CD1c-positive myeloid dendritic cell (primary cell): ENCODE measurements around the gene KCNJ6.

Source experiments
- DNase-seq: peaks from one replicate; pipeline ENCODE4 v3.0.0-alpha.2; 2016; ENCODE audit errors: extremely low spot score

Gene KCNJ6

DNA sequence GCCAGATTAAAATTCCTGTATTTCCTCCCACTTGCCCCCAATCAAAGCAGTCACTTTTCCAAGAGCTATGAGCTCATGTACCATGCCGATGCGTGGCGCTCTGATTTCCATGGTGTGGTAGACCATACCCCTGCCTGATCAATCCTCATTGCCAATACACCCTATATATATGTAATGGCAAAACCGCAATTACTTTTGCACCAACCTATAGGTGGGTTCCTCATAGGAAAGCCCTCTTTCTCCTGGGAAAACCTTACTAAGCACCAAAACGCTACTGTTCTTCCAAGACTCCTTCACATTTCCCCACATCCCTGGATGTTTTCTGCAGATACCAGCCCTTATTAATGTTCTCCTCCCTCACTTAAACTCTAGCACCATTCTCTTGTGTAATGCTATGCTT, 11.0 kb downstream of the KCNJ6 start:
- no peak for DNase-seq

- no peak for DNase-seq
Measured at GRCh38 chr21:37904856-37905255, 11.4 kb downstream of the KCNJ6 start.

GRCh38 chr21:37903396-37903795, 12.9 kb downstream of the KCNJ6 start:
- no peak for DNase-seq

DNA sequence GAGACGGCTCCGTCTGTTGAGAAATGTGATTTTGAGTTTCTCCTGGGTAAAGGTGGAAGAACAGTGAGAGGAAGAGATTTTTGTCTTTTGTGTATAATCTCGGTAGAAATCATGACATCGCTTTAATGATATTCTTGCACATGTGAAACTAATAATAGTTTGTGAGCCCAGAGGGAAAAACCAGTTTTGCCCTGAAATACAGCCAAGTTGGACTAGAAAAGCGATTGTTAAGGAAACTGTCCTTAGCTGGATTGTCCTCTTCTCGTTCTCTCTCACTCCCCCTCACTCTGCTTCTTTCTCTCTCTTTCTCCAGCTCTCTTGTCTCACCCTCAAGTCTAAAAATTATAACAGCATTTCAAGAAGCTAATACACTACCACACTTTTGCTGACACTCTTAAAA, 17.1 kb downstream of the KCNJ6 start:
- DNase-seq, result no peak

DNA sequence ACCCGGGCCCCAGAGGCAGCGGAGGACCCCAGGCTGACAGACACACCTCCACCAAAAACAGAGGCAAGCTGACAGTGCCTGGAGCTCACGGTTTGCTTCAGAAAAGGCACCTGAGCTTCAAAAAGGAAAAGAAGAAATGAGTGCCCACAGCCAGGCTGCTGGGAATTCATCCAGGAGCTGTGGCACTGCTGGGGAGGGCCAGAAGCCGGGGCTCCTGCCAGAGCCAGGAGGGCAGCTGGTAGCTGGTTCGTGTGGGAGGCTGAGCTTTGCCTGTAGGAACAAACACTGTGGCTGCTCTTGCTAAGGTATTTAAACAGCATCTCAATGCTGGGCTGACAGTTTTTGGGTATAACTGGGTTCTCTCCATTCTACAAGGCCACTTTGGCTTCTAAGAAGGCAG, 19.5 kb downstream of the KCNJ6 start:
- no peak for DNase-seq

DNA sequence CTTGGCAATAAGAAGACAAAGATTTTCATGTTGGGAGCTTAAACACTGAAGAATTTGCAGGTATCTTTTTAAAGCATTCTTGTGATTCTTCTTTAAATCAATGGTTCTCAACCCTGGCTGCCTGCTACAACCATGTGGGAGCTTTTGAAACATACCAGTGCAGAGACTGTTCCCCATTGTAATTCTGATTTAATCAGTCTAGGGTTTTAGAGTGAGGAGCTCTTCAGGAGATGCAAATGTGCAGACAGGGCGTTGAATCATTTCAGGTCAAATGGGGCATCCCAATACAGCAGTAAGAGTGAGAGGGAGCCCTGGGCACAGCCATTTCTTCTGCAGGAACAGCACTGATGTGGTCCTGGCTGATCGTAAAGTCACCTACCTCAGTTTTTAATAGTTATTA, 24.3 kb downstream of the KCNJ6 start:
- no peak for DNase-seq

DNA sequence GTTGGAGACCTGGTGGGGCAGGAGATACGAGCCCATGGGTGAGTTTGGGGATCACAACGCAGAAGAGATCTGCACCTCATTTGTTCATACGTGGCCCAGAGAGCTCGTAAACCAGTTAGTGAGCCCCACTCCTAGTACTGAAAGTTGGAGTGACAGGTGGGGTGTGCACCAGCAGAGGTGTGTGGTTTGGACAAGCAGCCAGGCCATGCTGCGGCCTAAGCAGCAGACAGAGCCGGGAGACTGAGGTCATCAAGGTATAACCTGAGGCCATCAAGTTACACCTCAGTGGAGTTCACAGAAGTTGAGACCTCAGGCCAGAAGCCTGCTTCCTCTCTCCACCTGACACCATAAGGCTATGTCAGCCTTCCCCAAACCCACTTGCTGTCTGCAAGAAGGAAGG, 27.6 kb downstream of the KCNJ6 start:
- DNase-seq, result no peak

DNA sequence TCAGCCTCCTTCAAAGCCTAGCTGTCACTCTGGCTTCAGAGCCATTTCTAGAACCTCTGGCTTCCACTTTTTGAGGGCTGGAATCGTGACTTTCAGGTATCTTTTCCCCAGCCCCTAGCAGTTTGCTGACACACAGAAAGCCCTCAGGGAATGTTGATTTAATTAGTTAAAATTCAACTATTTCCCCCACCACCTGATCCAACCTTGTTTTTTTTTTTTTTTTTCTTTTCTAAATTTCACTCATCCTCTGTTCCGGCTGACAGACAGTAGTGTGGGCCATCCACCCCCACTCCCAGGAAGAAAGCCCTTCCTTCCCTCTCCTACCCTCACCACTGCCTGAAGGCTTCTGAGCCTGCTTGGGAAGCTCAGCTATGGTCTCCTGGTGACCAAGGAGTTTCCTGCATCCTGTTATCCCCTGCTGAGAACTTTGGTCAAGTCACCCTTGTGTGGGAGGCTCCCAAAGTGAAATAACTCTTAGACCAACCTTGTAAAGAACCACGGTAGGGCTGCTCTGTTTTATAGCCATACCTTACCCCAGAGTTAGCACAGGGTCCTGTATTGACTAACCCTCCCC, 29.4 kb downstream of the KCNJ6 start:
- DNase-seq, result no peak

GRCh38 chr21:37886120-37886519, 30.1 kb downstream of the KCNJ6 start:
- DNase-seq, result no peak

DNA sequence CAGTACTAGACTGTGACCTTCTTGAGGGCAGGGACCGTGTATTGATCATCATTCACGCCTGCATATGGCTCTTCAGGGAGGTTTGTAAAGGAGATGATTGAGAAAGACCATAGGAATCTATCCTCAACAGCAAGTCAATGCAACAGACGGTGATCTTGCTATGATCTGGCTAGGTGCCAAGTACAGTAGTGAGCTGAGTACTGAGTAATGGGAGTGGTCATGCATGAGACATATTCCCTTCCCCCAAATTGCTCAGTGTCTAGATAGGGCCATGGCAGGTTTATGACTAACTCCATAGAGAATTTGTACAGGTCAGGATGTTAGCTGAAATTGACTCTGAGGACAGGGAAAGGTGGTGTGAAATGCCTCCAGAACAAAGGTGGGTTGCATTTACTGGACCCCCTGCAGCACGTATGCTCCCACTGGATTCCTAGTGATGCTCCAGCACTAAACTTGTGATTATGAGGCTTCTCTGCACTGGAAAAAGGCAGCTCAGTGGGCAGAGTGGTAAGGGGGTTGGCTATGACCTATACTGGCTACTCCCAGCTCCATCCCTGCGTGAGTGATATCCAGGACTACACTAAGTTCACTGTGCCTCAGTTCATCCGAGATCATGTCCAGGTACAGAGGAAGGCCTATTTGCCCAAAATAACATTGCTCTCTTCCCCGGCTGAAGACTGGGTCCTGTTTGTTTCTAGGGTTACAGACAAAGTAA, 37.2 kb downstream of the KCNJ6 start:
- DNase-seq, result no peak

DNA sequence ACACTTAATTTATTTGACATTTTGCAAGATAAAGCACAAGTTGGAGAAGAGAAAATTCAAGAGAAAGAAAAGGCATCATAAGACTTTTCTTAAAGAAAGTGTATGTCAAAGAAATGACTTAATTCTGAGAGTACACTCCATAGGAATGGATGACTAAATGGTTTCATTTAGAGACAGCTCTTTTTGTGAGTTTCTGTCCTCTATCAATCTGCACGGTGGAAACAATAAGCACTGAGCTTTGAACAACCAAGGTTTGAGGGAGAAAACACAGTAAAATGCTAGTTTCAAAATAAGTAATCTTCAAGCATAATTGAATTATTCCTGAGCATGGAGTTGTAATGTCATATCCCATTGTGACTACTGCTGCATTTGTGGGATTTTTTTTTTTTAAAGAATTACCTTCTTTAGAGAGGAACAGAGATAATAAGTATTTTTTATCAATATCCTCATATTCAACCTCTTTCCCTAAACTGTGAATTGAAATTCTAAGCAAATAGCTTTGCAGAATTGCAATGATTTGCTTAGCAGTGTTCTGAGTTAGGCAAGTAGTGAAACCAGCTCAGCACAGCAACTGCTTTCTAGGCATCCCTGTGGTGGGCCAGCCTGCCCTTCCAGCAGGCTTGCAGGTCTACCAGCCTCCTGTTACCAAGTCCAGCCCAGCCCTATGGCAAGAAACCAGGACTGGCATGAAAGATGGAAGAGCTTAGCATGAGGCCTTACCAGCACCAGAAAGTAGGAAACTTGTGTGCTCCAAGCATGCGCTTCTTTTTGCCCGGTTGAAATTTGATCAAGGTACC, 38.2 kb downstream of the KCNJ6 start:
- no peak for DNase-seq

GRCh38 chr21:37877171-37877570, 39.1 kb downstream of the KCNJ6 start:
- DNase-seq, result no peak

DNA sequence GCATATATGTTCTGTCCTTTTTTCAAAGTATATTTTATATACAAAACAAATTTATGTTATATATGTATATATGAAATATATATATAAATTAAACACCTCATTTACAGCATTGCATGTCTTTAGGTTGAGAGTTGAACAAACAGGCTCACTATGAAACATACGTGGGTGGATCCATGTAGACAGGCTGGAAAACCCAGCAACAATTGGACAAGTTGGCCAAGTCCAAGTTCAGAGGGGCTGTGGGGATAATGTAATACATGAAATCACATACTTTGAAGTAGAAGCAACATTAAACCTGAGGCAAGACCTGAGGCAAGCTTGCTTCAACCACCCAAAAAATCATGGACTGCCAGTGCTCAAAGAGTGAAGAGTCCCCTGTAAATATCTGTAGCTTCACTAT, 39.7 kb downstream of the KCNJ6 start:
- no peak for DNase-seq

DNA sequence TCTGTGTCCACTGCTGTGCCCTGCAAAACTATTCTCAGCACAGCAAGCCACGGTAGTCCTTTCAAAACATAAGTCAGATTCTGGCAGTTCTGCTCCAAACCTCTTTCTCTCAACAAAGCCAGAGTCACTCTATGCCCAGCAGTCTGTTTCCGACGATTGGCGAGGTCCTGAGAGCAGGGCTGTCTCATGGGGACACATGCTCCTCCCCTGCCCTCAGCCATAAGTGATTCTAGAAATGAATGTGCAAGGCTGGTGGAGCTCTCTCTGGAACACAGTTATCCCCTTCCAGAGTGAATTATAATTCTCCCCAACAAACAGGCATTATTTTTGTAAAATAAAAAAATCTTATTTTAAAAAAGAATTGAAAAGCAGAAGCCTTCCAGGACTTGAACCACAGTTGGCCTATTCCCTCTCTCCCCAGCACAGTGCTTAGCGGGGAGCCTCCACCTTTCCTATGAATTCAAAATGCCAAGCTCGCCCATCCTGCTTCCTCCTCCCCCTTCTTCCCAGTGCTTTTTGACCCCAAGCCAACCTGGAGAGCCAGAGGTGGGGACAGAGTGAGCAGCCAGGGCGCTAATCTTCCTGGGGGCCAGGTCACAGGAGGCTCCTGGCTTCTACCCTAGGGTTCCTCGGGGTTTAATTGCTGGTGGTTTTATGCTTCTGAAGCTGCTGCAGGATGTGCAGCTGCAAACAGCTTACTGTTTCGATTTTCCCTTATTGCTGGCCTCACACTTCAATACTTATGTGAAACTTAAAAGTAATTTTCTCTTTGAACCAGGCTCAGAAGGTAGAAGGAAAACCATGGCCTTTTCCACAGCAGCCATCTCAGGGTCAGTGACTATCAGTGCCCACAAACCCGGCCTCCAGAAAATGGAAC, 41.1 kb downstream of the KCNJ6 start:
- no peak for DNase-seq

GRCh38 chr21:37874481-37874880, 41.8 kb downstream of the KCNJ6 start:
- no peak for DNase-seq

GRCh38 chr21:37873655-37874054, 42.6 kb downstream of the KCNJ6 start:
- no peak for DNase-seq

DNA sequence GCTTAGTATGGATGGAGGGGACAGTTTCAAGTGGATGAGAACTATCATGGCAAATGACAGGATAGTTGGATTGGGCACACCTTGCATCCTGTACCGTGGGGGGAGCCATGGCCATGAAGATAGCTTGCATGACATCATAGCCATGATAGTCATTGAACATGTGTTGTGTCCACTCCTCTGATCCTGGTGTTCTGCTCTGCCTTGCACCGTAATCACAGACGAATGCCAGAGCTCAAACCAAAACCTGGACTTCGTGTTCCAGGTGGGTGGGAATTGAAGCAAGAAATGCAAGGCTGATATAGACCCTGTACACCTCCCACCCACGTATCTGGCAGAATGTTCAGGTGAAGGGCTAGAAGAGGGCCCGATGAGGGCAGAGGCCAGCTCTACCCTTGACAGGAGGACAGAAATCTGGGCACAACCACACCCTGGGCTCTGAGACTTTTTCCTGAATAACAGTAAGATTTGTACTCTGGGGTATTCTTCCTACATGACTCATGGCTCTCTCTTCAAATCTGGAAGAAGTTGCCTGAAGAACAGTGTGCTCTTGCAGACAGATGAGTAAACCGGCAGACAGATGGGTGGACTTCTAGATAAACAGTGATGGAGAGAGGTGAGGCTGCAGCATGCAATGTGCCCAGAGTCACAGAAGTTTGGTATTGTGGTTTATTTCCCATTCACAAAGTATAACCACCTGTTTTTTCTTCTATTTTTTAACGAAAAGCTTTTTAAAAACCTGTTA, 45.0 kb downstream of the KCNJ6 start:
- no peak for DNase-seq

DNA sequence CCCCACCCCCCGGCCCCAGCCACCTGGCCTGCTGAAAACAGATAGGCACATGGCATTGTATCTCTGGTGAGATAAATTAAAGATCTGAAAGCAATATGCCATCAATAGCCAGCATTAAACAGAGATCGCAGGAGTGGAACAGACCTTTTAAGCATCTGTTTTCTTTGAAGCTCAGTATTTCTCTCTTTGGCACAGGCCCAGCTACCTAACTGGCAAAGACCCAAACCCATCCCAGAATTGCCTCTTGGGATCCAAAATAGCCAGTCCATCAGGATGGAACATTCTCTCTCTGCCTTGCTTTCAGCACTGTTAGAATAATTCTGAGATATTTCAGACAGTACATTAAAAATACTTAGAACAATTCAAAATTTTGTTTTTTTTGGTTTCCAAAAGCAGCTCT, 46.0 kb downstream of the KCNJ6 start:
- DNase-seq, result no peak

DNA sequence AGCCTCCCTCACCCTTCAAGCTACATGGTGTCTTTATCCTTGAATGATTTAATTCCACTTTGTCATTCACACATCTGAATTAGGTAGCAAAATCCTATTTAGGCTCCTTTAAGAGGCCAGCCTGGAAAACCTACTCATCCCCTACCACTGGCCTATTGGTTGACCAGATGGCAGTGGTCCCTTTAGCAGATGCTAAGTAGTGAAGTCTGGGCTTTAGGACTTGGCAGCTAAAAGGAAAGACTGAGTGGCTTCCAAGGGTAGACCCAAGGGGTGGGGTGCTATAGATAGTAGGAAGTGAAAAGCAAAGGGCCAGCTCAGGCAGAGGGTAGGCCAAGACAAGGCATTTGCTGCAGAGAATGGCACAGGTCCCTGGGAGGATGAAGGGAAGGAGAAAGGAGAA, 46.6 kb downstream of the KCNJ6 start:
- DNase-seq, result no peak

- no peak for DNase-seq
Measured at GRCh38 chr21:37868446-37869295, 47.6 kb downstream of the KCNJ6 start.
